K562 treated with DMSO at 1 percent for 4 hours (cell line): Measurements from ENCODE around the gene DIPK2A. TPM values are rescaled to one million over a fixed set of nuclear protein-coding genes. Genes with fewer than 3 reads are reported as not detected.

Experiments
- total RNA-seq: library from RNA; unstranded; fragments of 300-600 nt; gene quantifications from 2 replicates; pipeline ENCODE4 v1.2.3, GENCODE V29; 2022; ENCODE audit not compliant: insufficient read depth

The DIPK2A gene
- 6.9 and 10.0 TPM in 2 replicates for total RNA-seq

GRCh38 chr3:143971359-143972154 is at the start of gene DIPK2A:
Gene DIPK2A (plus strand): TSS chr3:143971823. CDS start chr3:143972333, 510 bp downstream.

Other genes with a start within 250 kb of the DIPK2A start
- gene SLC9A9, start 123.4 kb upstream of the DIPK2A start, total RNA-seq: not detected in 2 replicates